ENCODE data around the gene DNAJC1. TPM values are rescaled to one million over a fixed set of nuclear protein-coding genes. Genes with fewer than 3 reads are reported as not detected.

The DNAJC1 gene
- total RNA-seq, 4 donors from 2014 or later, result 37.1 to 41.7 (median 40.1) TPM

- Histone ChIP-seq H3K27me3 (no peaks in the 10 kb centered on the region), H3K4me3 (no peak overlapping the region), H3K9me3 (no peaks in the 10 kb centered on the region), H3K4me1 (peaks cover 0 to 15% (median 2%) of the 10 kb centered on the region in 4 donors), H3K27ac (peak overlapping the region in 2 of 4 donors; percentile 10 to 16), H3K36me3 (no peaks in the 10 kb centered on the region)
- peak; percentile 63 to 91 (median 64) for DNase-seq
- TF ChIP-seq POLR2A (IDR thresholded peaks at IDR 0.05) (no peak), CTCF (IDR thresholded peaks at IDR 0.05) (no peak)
These were observed 278.7 kb downstream of the DNAJC1 start for GRCh38 chr10:21724687-21725367.

GRCh38 chr10:21724020-21724589, 279.4 kb downstream of the DNAJC1 start:
- DNase-seq, result no peak
- H3K27ac ChIP-seq, result no peak overlapping the region
- no peak for TF ChIP-seq CTCF (IDR thresholded peaks at IDR 0.05)
- no peak for TF ChIP-seq POLR2A (IDR thresholded peaks at IDR 0.05)

GRCh38 chr10:21722209-21722608, 281.3 kb downstream of the DNAJC1 start:
- Histone ChIP-seq H3K27me3 (no peaks in the 10 kb centered on the region), H3K27ac (no peak overlapping the region), H3K36me3 (no peaks in the 10 kb centered on the region), H3K4me1 (peaks cover 0 to 15% (median 2%) of the 10 kb centered on the region in 4 donors), H3K4me3 (no peak overlapping the region), H3K9me3 (no peaks in the 10 kb centered on the region)
- no peak for TF ChIP-seq POLR2A (IDR thresholded peaks at IDR 0.05)
- TF ChIP-seq CTCF (IDR thresholded peaks at IDR 0.05), result no peak
- DNase-seq, result no peak

More at GRCh38 chr10:21724020-21724589, 279.4 kb downstream of the DNAJC1 start:
- H3K4me3 ChIP-seq, result no peak overlapping the region
- H3K27me3 ChIP-seq, result no peaks in the 10 kb centered on the region
- H3K9me3 ChIP-seq, result no peaks in the 10 kb centered on the region
- H3K4me1 ChIP-seq, result peaks cover 0 to 15% (median 2%) of the 10 kb centered on the region in 4 donors
- H3K36me3 ChIP-seq, result no peaks in the 10 kb centered on the region

GRCh38 chr10:21721000-21721665, 282.4 kb downstream of the DNAJC1 start:
- H3K27me3 ChIP-seq, result no peaks in the 10 kb centered on the region
- H3K4me3 ChIP-seq, result no peak overlapping the region
- no peak overlapping the region for H3K27ac ChIP-seq
- DNase-seq, result no peak
- H3K9me3 ChIP-seq, result no peaks in the 10 kb centered on the region
- no peak for TF ChIP-seq CTCF (IDR thresholded peaks at IDR 0.05)
- TF ChIP-seq POLR2A (IDR thresholded peaks at IDR 0.05), result no peak
- peaks cover 0 to 7% (median 0%) of the 10 kb centered on the region in 3 donors for H3K36me3 ChIP-seq
- peaks cover 0 to 15% (median 2%) of the 10 kb centered on the region in 4 donors for H3K4me1 ChIP-seq

GRCh38 chr10:21720090-21720489, 283.4 kb downstream of the DNAJC1 start:
- Histone ChIP-seq H3K9me3 (no peaks in the 10 kb centered on the region), H3K27me3 (no peaks in the 10 kb centered on the region), H3K4me3 (no peak overlapping the region), H3K36me3 (peaks cover 0 to 14% (median 0%) of the 10 kb centered on the region in 3 donors), H3K27ac (no peak overlapping the region), H3K4me1 (peaks cover 0 to 11% (median 2%) of the 10 kb centered on the region in 4 donors)
- TF ChIP-seq POLR2A (IDR thresholded peaks at IDR 0.05), result no peak
- TF ChIP-seq CTCF (IDR thresholded peaks at IDR 0.05), result no peak
- no peak for DNase-seq
